Measurements from ENCODE around the gene RETREG1. TPM values are rescaled to one million over a fixed set of nuclear protein-coding genes. Genes with fewer than 3 reads are reported as not detected.
"Not testable (repeated sequence)": the region's sequence is repeated elsewhere in the genome, so short reads cannot be mapped to it uniquely, and the experiment has no call there.

RETREG1 gene, protein sequence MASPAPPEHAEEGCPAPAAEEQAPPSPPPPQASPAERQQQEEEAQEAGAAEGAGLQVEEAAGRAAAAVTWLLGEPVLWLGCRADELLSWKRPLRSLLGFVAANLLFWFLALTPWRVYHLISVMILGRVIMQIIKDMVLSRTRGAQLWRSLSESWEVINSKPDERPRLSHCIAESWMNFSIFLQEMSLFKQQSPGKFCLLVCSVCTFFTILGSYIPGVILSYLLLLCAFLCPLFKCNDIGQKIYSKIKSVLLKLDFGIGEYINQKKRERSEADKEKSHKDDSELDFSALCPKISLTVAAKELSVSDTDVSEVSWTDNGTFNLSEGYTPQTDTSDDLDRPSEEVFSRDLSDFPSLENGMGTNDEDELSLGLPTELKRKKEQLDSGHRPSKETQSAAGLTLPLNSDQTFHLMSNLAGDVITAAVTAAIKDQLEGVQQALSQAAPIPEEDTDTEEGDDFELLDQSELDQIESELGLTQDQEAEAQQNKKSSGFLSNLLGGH
- polyA plus RNA-seq (ENCODE audit: insufficient read length): 69.5 TPM

GRCh38 chr5:16616536-16617273, at the start of gene RETREG1:
RETREG1 (minus strand) TSS chr5:16616997; CDS start chr5:16616971, 26 bp downstream.
- no peak for DNase-seq (ENCODE audit: low read depth)

- DNase-seq (ENCODE audit: low read depth): no peak
Observed at GRCh38 chr5:16666130-16666882, 49.5 kb upstream of the RETREG1 start.

- DNase-seq (ENCODE audit: low read depth): no peak
Observed at GRCh38 chr5:16665601-16666000, 48.8 kb upstream of the RETREG1 start.

GRCh38 chr5:16664368-16664767, 47.6 kb upstream of the RETREG1 start:
- no peak for DNase-seq (ENCODE audit: low read depth)

GRCh38 chr5:16663840-16664239, 47.0 kb upstream of the RETREG1 start:
- DNase-seq (ENCODE audit: low read depth): no peak

- DNase-seq (ENCODE audit: low read depth): no peak
Observed at GRCh38 chr5:16661713-16662112, 44.9 kb upstream of the RETREG1 start.

GRCh38 chr5:16660982-16661381, 44.2 kb upstream of the RETREG1 start:
- DNase-seq (ENCODE audit: low read depth): no peak

GRCh38 chr5:16659536-16659935, 42.7 kb upstream of the RETREG1 start:
- DNase-seq (ENCODE audit: low read depth): no peak

DNA sequence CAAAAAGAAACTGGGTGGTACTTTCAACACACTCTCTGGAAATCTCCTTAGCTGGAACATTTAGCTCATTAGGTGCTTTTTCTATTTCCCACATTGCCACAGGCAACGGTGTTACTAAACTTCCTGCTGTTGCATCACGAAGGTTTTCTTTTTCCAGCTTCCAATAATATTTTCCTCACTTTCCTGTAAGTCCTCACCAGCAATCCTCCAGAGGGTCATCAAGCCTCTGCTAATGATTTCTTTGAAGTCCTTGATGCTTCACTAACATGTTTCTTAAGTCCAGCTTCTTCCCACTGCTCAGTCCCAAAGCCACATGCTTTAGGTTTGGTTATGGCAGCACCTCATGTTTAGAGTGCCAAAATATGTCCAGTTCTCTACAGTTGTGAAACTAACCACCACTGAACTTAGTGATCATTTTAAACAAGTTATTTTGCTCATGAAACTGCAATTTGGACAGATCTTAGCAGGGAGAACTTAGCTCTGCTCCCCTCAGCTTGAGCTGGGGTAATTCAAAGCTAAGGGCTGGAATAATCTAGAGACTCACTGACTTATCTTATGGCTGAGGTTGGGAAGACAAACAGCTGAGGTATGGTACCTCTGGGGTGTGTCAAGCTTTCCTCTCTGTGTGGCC, 39.9 kb upstream of the RETREG1 start:
- DNase-seq (ENCODE audit: low read depth): no peak

- no peak for DNase-seq (ENCODE audit: low read depth)
Observed at GRCh38 chr5:16654647-16655334, 38.0 kb upstream of the RETREG1 start.

DNA sequence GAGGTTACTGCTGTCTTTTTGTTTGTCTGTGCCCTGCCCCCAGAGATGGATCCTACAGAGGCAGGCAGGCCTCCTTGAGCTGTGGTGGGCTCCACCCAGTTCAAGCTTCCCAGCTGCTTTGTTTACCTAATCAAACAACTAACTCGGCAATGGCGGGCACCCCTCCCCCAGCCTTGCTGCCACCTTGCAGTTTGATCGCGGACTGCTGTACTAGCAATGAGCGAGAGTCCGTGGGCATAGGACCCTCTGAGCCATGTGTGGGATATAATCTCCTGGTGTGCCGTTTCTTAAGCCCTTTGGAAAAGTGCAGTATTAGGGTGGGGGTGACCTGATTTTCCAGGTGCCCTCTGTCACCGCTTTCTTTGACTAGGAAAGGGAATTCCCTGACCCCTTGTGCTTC, 31.9 kb upstream of the RETREG1 start:
- not testable (repeated sequence) for DNase-seq (ENCODE audit: low read depth)

DNA sequence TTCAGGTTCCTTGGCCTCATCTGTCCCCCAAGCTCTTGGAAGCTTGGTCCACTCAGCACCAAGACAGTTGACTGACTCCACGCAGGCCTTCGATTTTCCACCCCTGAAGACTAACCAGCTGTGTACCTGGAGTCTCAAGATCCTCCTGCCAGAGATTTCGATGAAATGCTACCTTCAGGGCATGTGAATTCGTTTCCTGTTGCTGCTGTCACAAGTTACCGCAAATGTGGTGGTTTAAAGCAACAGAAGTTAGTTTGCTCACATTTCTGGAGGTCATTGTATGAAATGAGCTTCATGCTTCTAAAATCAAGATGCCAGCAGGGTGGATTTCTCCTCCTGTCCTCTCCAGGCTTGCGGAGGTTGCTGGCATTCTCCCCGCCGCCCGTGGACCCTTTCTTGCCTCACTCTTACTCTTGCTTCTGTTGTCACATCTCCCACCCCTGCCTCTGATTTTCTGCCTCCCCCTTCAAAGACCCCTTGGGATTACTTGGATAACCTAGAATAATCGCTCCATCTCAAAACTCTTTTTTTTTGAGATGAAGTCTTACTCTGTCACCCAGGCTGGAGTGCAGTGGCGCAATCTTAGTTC, 27.6 kb upstream of the RETREG1 start:
- no peak for DNase-seq (ENCODE audit: low read depth)

GRCh38 chr5:16642867-16643266, 26.1 kb upstream of the RETREG1 start:
- no peak for DNase-seq (ENCODE audit: low read depth)

DNA sequence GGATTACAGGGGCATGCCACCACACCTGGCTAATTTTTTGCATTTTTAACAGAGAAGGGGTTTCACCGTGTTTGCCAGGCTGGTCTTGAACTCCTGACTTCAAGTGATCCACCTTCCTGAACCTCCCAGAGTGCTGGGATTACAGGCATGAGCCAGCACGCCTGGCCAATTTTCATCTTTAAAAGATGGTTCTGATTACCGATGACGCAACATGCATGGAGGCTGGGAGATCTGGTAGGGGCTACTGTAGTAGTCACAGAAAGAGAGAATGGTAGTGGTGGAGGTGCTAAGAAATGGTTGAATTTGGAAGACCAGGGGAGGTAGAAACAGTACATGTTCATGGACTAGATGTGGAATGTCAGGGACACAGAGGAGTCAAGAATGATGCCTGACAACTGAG, 22.4 kb upstream of the RETREG1 start:
- DNase-seq (ENCODE audit: low read depth): no peak

GRCh38 chr5:16628376-16628775, 11.6 kb upstream of the RETREG1 start:
- no peak for DNase-seq (ENCODE audit: low read depth)

- no peak for DNase-seq (ENCODE audit: low read depth)
Observed at GRCh38 chr5:16626696-16627264, 10.0 kb upstream of the RETREG1 start.

DNA sequence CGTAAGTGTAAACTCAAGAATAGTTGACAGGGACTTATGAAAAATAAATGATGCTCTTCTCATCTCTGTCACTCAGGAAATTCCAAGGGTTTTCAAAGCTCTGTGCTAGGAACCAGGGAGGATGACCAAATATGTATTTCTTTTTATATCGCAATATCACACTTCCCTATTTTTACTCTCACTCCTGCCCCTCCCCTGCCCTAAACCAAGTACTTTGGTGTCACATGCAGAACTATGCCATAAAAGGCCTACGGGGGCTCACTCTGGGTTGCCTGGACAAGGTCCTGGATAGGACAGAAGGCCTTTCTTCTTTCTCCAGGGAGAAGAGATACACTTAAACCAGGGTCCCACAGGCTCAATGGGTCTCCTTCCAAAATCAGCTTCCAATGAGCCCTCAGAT, 8.3 kb upstream of the RETREG1 start:
- DNase-seq (ENCODE audit: low read depth): no peak

GRCh38 chr5:16619136-16619535, 2.3 kb upstream of the RETREG1 start:
- DNase-seq (ENCODE audit: low read depth): no peak

DNA sequence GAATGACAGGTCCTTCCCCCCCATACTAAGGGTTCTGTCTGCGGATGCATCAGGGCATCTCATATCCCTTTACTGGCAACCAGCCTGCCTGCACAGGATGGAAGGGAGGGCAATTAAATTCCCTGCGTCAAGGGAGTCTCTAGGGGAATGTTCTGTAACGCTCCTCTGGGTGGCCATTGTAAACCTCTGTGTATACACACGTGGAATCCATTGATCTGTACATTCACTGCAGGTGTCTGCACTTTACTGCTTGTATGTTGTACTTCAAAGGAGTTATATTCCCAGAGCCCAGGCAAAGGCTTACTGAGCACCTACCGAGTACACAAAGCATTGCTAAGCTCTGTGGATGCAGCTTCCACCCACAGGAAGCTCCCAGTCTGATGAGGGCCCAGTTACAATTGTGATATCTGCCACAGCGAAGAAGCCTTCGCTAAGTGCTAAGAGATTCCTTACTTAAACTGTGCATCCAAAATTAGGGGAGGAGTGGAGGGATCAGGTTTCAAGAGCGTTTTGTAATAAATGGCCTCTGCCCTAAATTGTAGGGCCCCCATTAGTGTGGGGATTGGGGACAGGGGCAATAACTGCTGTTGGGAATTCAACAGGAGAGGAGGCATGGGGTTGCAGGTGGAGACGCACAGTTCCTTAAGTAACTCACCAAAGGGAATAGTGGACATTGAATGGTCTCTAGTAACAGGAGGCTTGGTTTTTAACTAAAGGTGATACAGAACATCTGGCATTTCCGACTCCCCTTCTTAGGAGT, 1.5 kb upstream of the RETREG1 start:
- no peak for DNase-seq (ENCODE audit: low read depth)
